ENCODE measurements around the gene C11orf97. TPM values are rescaled to one million over a fixed set of nuclear protein-coding genes. Genes with fewer than 3 reads are reported as not detected.

The C11orf97 gene
- total RNA-seq, 1 experiment from 2014 or later: not detected

DNA sequence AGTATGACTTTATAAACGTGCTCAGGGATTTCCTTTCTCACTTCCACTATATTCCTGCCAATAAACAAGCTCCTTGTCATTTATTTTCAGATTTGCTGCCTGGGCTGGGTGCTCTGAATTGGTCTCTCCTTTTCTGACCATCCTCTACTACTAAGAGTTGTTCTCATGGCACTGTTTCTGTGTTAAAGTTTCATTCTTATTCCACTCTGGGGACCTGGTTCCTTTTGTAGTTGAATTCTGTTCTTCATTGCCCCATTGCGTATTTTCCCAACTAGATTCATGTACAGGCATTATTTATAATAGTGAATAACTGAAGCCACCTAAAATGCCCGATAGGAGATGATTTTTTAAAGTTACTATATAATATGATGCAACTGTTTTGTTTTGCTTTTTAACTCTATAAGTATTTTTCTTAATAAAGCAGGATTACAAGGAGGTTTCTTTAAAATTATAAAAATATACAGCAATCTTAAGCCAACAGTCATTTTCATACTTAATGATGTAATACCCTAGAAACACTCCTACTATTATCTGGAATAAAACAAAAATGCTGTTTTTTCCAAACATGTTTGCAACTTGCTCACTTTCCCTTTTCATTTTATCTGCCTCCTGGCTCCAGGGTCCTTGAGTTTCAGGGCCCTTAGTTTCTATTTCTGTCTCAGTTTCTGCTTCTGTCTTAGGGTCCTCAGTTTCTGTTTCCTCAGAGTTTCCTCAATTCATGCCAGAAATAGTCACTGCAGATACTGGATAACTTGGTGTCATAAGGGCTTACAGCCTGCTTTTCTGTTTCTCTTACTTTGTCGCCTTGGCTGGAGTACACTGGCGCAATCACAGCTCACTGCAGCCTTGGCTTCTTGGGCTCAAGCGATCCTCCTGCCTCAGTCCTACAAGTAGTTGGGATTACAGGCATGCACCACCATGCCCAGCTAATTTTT is 21.7 kb downstream of the C11orf97 start:
- POLR2A ChIA-PET: no interaction called here
- peaks cover 0 to 4% of the 10 kb centered on the region in 2 experiments; a peak in 1 of 4 replicates for H3K4me1 ChIP-seq (ENCODE audit: control insufficient read depth in 1 of 2, insufficient read depth in 2 of 2, low read length in 2 of 2)
- H4K20me1 ChIP-seq (ENCODE audit: insufficient read depth): no peaks in the 10 kb centered on the region
- H3K36me3 ChIP-seq (ENCODE audit: control insufficient read depth in 1 of 2, insufficient read depth in 2 of 2, low read length in 2 of 2): no peaks in the 10 kb centered on the region
- intact Hi-C loops (cut with micrococcal nuclease): no loop called here
- ATAC-seq (no peak), DNase-seq (ENCODE audit: low read depth, low spot score) (no peak)
- RAD21 ChIA-PET (ENCODE audit: low non-redundant PET in 1 of 2, low total read pairs in 2 of 2, uncharacterized antibody in 2 of 2, unreplicated experiment in 2 of 2): no interaction called here
- no peaks in the 10 kb centered on the region for H3K9me2 ChIP-seq (ENCODE audit: insufficient read depth)
- CTCF ChIA-PET: no interaction called here
- no peaks in the 10 kb centered on the region for H3K79me2 ChIP-seq (ENCODE audit: insufficient read depth, low read length)
- no TSS peak for BruUV-seq (replicated peaks)
- TF ChIP-seq, protein P1, sequence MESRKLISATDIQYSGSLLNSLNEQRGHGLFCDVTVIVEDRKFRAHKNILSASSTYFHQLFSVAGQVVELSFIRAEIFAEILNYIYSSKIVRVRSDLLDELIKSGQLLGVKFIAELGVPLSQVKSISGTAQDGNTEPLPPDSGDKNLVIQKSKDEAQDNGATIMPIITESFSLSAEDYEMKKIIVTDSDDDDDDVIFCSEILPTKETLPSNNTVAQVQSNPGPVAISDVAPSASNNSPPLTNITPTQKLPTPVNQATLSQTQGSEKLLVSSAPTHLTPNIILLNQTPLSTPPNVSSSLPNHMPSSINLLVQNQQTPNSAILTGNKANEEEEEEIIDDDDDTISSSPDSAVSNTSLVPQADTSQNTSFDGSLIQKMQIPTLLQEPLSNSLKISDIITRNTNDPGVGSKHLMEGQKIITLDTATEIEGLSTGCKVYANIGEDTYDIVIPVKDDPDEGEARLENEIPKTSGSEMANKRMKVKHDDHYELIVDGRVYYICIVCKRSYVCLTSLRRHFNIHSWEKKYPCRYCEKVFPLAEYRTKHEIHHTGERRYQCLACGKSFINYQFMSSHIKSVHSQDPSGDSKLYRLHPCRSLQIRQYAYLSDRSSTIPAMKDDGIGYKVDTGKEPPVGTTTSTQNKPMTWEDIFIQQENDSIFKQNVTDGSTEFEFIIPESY (IDR thresholded peaks at IDR 0.05; ENCODE audit: extremely low read depth, insufficient replicate concordance, low read length): no peak
- no peak for TF ChIP-seq ELF1 (IDR thresholded peaks at IDR 0.05; ENCODE audit: borderline replicate concordance, low read depth)
- TF ChIP-seq EZH2phosphoT487 (IDR thresholded peaks at IDR 0.05; ENCODE audit: borderline replicate concordance): no peak
- TF ChIP-seq, protein P2, sequence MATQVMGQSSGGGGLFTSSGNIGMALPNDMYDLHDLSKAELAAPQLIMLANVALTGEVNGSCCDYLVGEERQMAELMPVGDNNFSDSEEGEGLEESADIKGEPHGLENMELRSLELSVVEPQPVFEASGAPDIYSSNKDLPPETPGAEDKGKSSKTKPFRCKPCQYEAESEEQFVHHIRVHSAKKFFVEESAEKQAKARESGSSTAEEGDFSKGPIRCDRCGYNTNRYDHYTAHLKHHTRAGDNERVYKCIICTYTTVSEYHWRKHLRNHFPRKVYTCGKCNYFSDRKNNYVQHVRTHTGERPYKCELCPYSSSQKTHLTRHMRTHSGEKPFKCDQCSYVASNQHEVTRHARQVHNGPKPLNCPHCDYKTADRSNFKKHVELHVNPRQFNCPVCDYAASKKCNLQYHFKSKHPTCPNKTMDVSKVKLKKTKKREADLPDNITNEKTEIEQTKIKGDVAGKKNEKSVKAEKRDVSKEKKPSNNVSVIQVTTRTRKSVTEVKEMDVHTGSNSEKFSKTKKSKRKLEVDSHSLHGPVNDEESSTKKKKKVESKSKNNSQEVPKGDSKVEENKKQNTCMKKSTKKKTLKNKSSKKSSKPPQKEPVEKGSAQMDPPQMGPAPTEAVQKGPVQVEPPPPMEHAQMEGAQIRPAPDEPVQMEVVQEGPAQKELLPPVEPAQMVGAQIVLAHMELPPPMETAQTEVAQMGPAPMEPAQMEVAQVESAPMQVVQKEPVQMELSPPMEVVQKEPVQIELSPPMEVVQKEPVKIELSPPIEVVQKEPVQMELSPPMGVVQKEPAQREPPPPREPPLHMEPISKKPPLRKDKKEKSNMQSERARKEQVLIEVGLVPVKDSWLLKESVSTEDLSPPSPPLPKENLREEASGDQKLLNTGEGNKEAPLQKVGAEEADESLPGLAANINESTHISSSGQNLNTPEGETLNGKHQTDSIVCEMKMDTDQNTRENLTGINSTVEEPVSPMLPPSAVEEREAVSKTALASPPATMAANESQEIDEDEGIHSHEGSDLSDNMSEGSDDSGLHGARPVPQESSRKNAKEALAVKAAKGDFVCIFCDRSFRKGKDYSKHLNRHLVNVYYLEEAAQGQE (IDR thresholded peaks at IDR 0.05; ENCODE audit: low read depth): no peak
- no peak for TF ChIP-seq CBX3 (IDR thresholded peaks at IDR 0.05; ENCODE audit: low read depth)
- TF ChIP-seq FOSL1 (IDR thresholded peaks at IDR 0.05; ENCODE audit: low read depth): no peak
- no peak for TF ChIP-seq CEBPB (IDR thresholded peaks at IDR 0.05; ENCODE audit: low read depth)
- TF ChIP-seq, protein P3, sequence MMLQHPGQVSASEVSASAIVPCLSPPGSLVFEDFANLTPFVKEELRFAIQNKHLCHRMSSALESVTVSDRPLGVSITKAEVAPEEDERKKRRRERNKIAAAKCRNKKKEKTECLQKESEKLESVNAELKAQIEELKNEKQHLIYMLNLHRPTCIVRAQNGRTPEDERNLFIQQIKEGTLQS (IDR thresholded peaks at IDR 0.05): no peak
- TF ChIP-seq MAX (IDR thresholded peaks at IDR 0.05): no peak
- TF ChIP-seq TCF7L2 (IDR thresholded peaks at IDR 0.05; ENCODE audit: borderline replicate concordance, extremely low read depth, insufficient read depth, insufficient read length): no peak
- TF ChIP-seq RAD21 (IDR thresholded peaks at IDR 0.05; ENCODE audit: low read depth): no peak
- no peak for TF ChIP-seq SIN3A (IDR thresholded peaks at IDR 0.05; ENCODE audit: low read depth)
- no peak for TF ChIP-seq ZFX (IDR thresholded peaks at IDR 0.05)
- H2AFZ ChIP-seq (ENCODE audit: low read depth, low read length, poor library complexity, severe bottlenecking): no peak overlapping the region
- no peak overlapping the region for H3K27ac ChIP-seq (ENCODE audit: low read depth, low read length)
- no peaks in the 10 kb centered on the region for H3K27me3 ChIP-seq (ENCODE audit: insufficient read depth, low read length)
- no peak overlapping the region for H3K9ac ChIP-seq (ENCODE audit: low read length)
- H3K4me3 ChIP-seq (replicated peaks in 1 of 2; ENCODE audit: low read depth in 1 of 2, low read length in 2 of 2): no peak overlapping the region
- H3K4me2 ChIP-seq (ENCODE audit: low read length): no peak overlapping the region
- H3K9me3 ChIP-seq (ENCODE audit: control insufficient read depth in 1 of 2, insufficient read depth in 1 of 2, low read depth in 1 of 2, low read length in 2 of 2): no peaks in the 10 kb centered on the region

All from HCT116 (cell line).